SK-N-SH treated with all-trans-retinoic acid at 6 μM for 48 hours (cell line): ENCODE measurements around the gene NPFF.
"Not testable (repeated sequence)": the region's sequence is repeated elsewhere in the genome, so short reads cannot be mapped to it uniquely, and the experiment has no call there.

Source experiments
- ARNTL ChIP-seq: fragments of 450-650 bp; formaldehyde crosslinking; IDR thresholded peaks from 2 replicates; pipeline ENCODE4 v1.5.0; 2020; ENCODE audit warnings: low read depth, mild to moderate bottlenecking, moderate library complexity, borderline replicate concordance
- BACH2 ChIP-seq: fragments of 250-450 bp; sonication (Bioruptor Pico); IDR thresholded peaks from 2 replicates; pipeline ENCODE4 v1.9.0; 2021; ENCODE audit warnings: mild to moderate bottlenecking, borderline replicate concordance
- CSRNP3 ChIP-seq: fragments of 250-450 bp; sonication (Bioruptor Pico); IDR thresholded peaks from 2 replicates; pipeline ENCODE4 v1.5.1; 2021; ENCODE audit warnings: mild to moderate bottlenecking, moderate library complexity
- OSR1 ChIP-seq: fragments of 250-450 bp; sonication (Bioruptor Pico); IDR thresholded peaks from 2 replicates; pipeline ENCODE4 v1.8.0; 2022; ENCODE audit warnings: moderate library complexity, mild to moderate bottlenecking, inconsistent platforms
- POU6F1 ChIP-seq: fragments of 250-450 bp; sonication (Bioruptor Pico); IDR thresholded peaks from 2 replicates; pipeline ENCODE4 v1.8.0; 2021; ENCODE audit warnings: low read depth, mild to moderate bottlenecking, moderate library complexity, borderline replicate concordance
- TCF4 ChIP-seq: fragments of 250-450 bp; sonication (Bioruptor Pico); IDR thresholded peaks from 2 replicates; pipeline ENCODE4 v1.8.0; 2021; ENCODE audit warnings: mild to moderate bottlenecking, moderate library complexity, borderline replicate concordance
- TOX ChIP-seq: fragments of 250-450 bp; sonication (Bioruptor Pico); IDR thresholded peaks from 2 replicates; pipeline ENCODE4 v1.8.0; 2021; ENCODE audit warnings: mild to moderate bottlenecking, moderate library complexity, borderline replicate concordance
- ZC3H10 ChIP-seq: fragments of 250-450 bp; sonication (Bioruptor Pico); IDR thresholded peaks from 2 replicates; pipeline ENCODE4 v1.5.1; 2021; ENCODE audit warnings: mild to moderate bottlenecking, moderate library complexity
- ZFP3 ChIP-seq: fragments of 250-450 bp; sonication (Bioruptor Pico); IDR thresholded peaks from 2 replicates; pipeline ENCODE4 v1.5.0; 2020; ENCODE audit warnings: mild to moderate bottlenecking, moderate library complexity
- ZFP30 ChIP-seq: fragments of 450-650 bp; formaldehyde crosslinking; IDR thresholded peaks from 2 replicates; pipeline ENCODE4 v1.5.0; 2022; ENCODE audit warnings: mild to moderate bottlenecking, moderate library complexity
- ZNF70 ChIP-seq: fragments of 450-650 bp; formaldehyde crosslinking; IDR thresholded peaks from 2 replicates; pipeline ENCODE4 v1.5.0; 2020; ENCODE audit warnings: mild to moderate bottlenecking, moderate library complexity

- TF ChIP-seq POU6F1 (CRISPR knock-in tag); CSRNP3; TCF4 (CRISPR knock-in tag); ZC3H10 (CRISPR knock-in tag); TOX (CRISPR knock-in tag); ARNTL (CRISPR knock-in tag); OSR1 (CRISPR knock-in tag); ZFP30 (CRISPR knock-in tag); BACH2 (CRISPR knock-in tag); ZNF70; ZFP3 (CRISPR knock-in tag): not testable (repeated sequence)
Observed at GRCh38 chr12:53548354-53548753, 41.1 kb upstream of the NPFF start.
